ENCODE measurements around the gene SLC44A1.

SLC44A1 gene

DNA sequence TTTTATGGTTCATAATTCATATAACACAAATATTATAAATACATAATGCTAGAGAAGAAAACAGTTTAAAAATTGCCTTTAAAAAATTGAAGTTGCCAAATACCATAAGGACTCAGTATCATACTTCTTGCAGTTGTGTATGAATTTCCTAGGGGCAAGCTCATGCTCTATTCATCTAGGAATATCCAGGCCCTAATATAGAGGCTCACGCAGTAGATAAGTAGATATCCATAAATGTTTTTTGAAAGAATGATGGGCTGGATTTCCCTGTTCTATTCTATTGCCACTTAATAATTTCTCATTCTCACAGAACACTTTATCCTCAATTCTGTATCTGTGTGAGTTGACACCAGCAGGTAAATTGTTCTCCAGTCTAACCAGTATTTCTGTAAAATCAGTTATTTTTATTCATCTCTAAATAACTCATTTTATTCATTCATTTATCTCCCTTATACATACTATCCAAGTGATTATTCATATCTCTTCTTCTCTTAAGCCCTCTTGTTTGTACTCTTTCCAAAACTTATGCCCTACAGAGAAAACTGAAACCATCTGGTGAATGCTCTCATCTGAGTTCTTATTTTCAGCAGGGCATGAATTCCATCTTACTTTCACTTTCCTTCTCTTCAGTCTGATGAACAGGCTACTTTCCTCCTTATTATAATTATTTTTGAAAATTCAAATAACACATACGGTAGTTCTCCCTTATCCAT is 97.1 kb downstream of the SLC44A1 start:
- DNase-seq = no peak

GRCh38 chr9:105342147-105342505 is 97.7 kb downstream of the SLC44A1 start:
- DNase-seq = no peak

- no peak for DNase-seq
Measured at GRCh38 chr9:105344283-105344682, 99.8 kb downstream of the SLC44A1 start.

DNA sequence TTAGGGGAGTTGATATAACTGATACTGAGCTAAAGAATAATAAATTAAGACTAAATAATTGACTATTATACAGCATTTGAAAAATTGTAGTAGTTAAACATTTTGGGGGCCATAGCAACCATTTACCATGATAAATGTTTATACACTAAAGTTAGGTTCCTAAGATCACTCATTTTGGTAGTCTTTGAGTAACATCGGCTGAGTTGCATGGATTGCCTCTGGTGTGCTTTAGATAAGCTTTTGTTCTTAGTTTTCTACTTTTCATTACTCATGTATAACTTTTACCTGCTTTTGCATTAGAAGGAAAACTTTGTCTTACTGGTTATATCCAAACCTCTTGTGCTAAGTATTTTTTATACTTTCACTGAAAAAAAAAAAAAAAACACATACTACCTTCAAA is 101.2 kb downstream of the SLC44A1 start:
- DNase-seq = no peak

DNA sequence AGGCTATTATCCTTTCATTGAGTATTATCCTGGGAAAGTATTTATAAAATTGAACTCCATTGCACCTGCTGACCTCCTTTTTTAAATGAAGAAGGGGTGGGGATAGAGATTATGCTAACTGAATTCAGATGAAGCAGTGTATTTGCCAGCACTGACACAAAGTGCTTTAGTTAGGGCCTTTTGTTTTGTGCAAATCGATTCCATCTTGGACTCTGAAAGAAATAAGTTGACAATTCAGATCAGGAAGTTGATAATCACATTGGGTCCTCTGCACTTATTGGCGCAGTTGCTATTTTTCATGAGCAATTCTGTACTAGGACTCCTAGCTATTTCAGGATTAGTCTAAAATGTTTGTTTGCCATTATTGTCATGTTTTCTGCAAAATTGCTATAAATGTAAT is 101.8 kb downstream of the SLC44A1 start:
- DNase-seq = no peak

DNA sequence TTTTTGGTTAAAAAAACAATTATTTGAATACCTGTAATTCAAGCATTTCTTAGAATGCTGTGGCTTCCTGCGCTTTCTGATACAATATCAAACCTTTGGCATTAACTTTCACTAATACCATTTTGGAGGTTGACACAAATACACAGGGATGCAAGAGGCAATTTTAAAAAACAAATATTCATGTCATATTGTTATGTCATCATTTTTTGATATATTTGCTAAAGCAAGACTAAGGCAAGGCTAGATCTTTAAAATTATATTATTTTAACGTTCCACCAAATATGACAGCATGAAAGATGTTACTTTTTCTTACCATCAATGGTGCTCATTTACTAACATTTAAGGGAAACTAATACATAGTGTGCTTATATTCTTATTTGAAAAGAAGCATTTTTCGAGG is 110.0 kb downstream of the SLC44A1 start:
- DNase-seq = no peak

GRCh38 chr9:105355781-105356180 is 111.3 kb downstream of the SLC44A1 start:
- no peak for DNase-seq

DNA sequence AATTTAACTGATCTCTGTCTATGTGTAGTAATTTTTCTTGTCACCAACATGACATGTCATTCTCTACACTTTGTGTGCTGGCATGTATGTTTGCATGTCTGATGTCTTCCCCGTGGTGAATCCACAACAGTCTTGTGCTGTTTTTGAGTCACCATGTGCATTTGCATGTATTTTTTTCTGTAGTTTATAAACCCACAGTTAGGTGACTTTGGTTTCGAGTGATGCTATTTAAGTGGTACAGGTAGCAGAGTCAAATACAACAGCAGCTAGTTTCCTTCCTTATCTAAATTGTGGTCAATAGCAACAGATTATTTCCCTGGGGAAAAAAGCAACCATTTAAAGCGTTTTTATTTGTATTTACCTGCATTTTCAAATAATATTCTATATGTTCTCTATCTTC is 113.5 kb downstream of the SLC44A1 start:
- DNase-seq = no peak

DNA sequence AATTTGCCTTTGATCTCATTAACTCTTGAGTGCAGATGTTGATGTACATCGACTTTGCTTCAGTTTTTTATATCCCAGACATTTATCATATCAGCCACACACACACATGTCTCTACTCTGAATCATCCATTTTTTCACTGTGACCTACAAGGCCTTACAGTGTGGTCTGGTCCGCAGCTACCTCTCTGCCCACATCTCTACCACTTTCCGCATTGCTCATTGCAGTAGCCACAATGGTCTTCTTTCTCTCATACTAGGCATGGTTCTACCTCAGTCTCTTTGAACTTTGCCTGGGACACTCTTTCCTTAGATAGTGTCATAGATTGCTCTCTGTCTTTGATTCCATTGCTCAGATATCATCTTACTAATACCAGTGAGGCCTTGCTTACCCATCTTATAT is 115.4 kb downstream of the SLC44A1 start:
- DNase-seq = no peak

GRCh38 chr9:105360344-105360743 is 115.9 kb downstream of the SLC44A1 start:
- DNase-seq = no peak

DNA sequence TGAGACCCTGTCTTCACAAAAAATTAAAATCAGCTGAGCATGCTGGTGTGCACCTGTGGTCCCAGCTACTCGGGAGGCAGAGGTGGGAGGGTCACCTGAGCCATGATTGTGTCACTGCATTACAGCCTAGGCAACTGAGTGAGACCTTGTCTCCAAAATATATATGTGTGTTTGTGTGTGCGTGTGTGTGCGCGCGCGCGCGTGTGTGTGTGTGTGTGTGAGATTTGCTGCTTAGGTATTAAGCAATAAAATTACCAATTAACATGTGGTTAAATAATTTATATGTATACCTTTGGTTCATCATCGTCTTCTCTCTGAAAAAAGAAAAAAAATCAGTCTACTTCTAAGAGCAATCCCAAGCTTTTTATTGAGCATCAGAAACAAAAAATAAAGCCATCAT is 117.4 kb downstream of the SLC44A1 start:
- DNase-seq = no peak

GRCh38 chr9:105362470-105362869 is 118.0 kb downstream of the SLC44A1 start:
- DNase-seq = no peak

- DNase-seq = no peak
Measured at GRCh38 chr9:105363837-105364236, 119.4 kb downstream of the SLC44A1 start.

- DNase-seq = no peak
Measured at GRCh38 chr9:105369911-105370310, 125.5 kb downstream of the SLC44A1 start.

- no peak for DNase-seq
Measured at GRCh38 chr9:105373723-105374122, 129.3 kb downstream of the SLC44A1 start.

GRCh38 chr9:105375323-105375722 is 130.9 kb downstream of the SLC44A1 start:
- no peak for DNase-seq

DNA sequence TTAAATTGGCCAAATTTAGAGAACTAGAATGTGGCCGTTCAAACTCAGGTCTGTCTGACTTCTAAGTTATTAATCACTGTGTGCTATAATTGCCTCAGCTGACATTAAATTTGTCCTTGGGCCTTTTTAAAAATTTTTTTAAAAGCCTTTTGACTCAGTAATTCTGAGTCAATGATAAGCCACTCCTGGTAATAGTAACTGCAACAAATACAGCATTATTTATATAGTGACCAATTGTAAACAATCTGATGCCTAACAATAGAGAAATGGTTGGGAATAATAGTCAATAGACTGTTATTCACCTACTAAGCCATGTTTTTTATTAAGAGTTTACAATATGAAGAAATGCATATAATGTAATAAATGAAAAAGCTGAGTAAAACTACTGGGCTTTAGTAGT is 132.4 kb downstream of the SLC44A1 start:
- no peak for DNase-seq

GRCh38 chr9:105385381-105385985 is 141.0 kb downstream of the SLC44A1 start:
- DNase-seq = no peak

GRCh38 chr9:105389796-105390195 is 145.3 kb downstream of the SLC44A1 start:
- no peak for DNase-seq

- no peak for DNase-seq
Measured at GRCh38 chr9:105390871-105391270, 146.4 kb downstream of the SLC44A1 start.

DNA sequence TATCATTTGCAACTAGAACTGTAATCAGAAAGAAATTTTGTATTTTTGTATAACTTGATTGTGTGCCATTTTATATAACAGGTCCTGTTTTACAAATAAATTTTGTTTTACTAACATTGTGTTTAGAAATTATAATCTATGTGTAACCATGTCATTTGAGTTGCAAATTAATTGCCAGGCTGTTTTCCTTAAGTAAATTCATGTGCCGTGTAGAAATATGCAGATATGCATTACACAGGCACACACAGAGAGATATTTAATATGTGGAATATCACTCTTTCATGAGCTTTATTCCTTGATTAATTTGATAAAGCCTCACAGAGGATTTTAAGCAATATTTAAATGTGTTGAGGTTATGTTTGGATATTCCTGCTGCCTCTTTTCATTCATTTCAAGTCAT is 146.8 kb downstream of the SLC44A1 start:
- DNase-seq = no peak

GRCh38 chr9:105392531-105392930 is 148.1 kb downstream of the SLC44A1 start:
- DNase-seq = no peak

DNA sequence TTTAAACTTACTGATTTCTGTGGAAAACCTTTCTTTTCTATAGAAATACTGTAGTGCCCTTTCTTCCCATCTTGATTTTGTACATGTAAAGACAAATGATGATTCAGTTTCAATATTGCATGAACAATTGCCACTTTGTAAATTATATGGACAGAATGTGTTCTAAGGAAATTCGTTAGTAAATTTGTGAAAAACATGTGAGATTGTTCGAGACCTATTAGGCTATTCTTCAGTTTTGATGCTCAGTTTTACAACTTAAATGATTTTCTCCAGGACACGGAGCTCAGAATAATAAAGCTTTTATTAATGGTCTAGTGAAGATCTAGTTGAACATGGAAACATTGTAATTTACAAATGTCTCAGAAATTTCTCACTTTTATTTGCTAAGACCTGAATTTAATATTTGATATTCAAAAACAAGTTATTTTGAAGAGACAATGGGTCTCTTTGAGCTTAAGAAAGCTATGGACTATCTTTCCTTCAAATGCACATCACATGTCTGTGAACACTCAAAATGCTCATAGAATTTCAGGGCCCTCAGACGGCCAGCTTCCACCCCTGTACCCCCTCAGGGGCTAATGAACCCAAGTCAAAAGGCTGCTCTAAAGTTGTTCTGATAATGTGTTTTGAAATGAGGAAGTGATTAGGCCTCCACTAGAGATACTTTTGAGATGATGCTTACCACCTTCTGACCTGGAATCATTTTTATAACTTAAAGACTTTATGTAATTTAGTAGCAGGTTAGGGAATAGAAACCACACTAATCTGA is 149.3 kb downstream of the SLC44A1 start:
- DNase-seq = no peak

DNA sequence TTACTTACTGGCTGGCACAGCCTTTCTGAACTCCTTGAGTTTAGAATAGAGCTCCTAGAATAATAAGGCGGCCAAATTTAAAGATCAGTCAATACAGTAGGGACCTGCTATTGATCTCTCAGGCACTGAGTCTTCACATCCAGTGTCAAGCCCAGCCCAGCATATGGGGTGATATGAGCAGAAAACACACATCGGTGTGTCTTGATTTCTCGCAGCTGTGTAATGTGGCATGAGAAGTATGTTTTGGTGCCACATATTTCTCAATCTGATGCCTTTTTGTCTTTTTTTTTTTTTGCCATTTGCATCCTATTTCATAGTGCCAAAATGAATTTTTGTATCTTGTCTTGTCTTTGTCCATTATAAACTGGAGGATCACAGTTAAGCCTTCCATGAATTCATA is 152.0 kb downstream of the SLC44A1 start:
- DNase-seq = no peak
